Vagina (tissue), 2 donors: ENCODE measurements around the gene CCM2. TPM values are rescaled to one million over a fixed set of nuclear protein-coding genes. Genes with fewer than 3 reads are reported as not detected.
"Not testable (repeated sequence)": the region's sequence is repeated elsewhere in the genome, so short reads cannot be mapped to it uniquely, and the experiment has no call there.

Source experiments
- DNase-seq, 2 donors: peaks; one replicate each; pipeline ENCODE4 v3.0.0-alpha.2; 2017; ENCODE audit errors: extremely low spot score in 2 of 2
- H3K27ac ChIP-seq: fragments of 200-600 bp; sonication (generic); one replicate; pipeline ENCODE4 v1.5.1; 2019
- H3K27me3 ChIP-seq: fragments of 200-600 bp; sonication (generic); one replicate; pipeline ENCODE4 v1.5.1; 2019
- H3K36me3 ChIP-seq, 2 donors: fragments of 200-600 bp; sonication (generic); one replicate each; pipeline ENCODE4 v1.5.1; 2017 to 2019
- H3K4me1 ChIP-seq: fragments of 200-600 bp; sonication (generic); one replicate; pipeline ENCODE4 v1.5.1; 2019
- H3K4me3 ChIP-seq, 2 donors: fragments of 200-600 bp; sonication (generic); 1 replicate in 1 of 2; 2 replicates in 1 of 2; pipeline ENCODE4 v1.5.1; 2016 to 2019
- H3K9me3 ChIP-seq: fragments of 200-600 bp; sonication (generic); one replicate; pipeline ENCODE4 v1.5.1; 2019
- POLR2A ChIP-seq, 2 donors: fragments of 450-650 bp; IDR thresholded peaks; one replicate each; pipeline ENCODE4 v1.6.1; 2017; ENCODE audit warnings: antibody characterized with exemption in 2 of 2, mild to moderate bottlenecking in 2 of 2, moderate library complexity in 2 of 2
- POLR2AphosphoS5 ChIP-seq, 2 donors: sonication (generic); formaldehyde crosslinking; IDR thresholded peaks; one replicate each; pipeline ENCODE4 v1.9.0; 2017; ENCODE audit warnings: antibody characterized with exemption in 2 of 2, mild to moderate bottlenecking in 2 of 2, low read depth in 1 of 2; ENCODE audit not compliant: insufficient read depth in 1 of 2
- intact Hi-C: fragments of 100-400 bp; cut with DNase I; formaldehyde crosslinking; loops from one replicate; pipeline ENCODE4 v1.15.1; 2023
- total RNA-seq: library from RNA; depleted of rRNA; stranded (reverse); fragments of >200 nt; gene quantifications from one replicate; pipeline ENCODE4 v1.2.3, GENCODE V29; 2016
- TF ChIP-seq, protein P1 (sequence below), 3 experiments: fragments of 450-650 bp in 2 of 3; fragments of 200-600 bp in 1 of 3; sonication (generic) in 1 of 3; IDR thresholded peaks; one replicate each; pipeline ENCODE4 v1.5.1; 2017 to 2019; ENCODE audit warnings: antibody characterized with exemption in 3 of 3, mild to moderate bottlenecking in 2 of 3, moderate library complexity in 2 of 3

CCM2 gene
- total RNA-seq, 1 donor from 2014 or later: 44.2 TPM

DNA sequence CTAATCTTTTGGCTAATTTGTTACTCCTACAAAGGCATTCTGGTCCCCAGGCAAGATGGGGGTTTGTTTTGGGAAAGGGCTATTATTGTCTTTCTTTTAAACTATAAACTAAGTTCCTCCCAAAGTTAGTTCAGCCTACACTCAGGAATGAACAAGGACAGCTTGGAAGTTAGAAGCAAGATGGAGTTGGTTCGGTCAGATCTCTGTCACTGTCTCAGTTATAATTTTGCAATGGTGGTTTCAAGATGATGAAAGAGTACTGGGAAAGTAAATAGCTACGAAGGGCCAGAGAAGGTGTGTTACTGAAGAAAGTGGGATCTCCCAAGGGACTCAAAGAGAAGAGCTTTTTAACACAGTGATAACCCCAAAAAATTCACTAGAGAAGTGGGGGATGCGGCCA lies 10.9 kb upstream of the CCM2 start:
- Histone ChIP-seq H3K27me3 (no peaks in the 10 kb centered on the region), H3K4me1 (peaks cover 35% of the 10 kb centered on the region), H3K36me3 (peaks cover 0 to 11% of the 10 kb centered on the region in 2 donors), H3K4me3 (no peak overlapping the region), H3K27ac (no peak overlapping the region), H3K9me3 (no peaks in the 10 kb centered on the region)
- intact Hi-C loops: loop anchor here (10.0 kb wide), 2 partner anchors 104 to 414 kb away; partner anchors contain the start of genes DDX56 and PURB
- TF ChIP-seq POLR2A (IDR thresholded peaks at IDR 0.05) (no peak), POLR2AphosphoS5 (IDR thresholded peaks at IDR 0.05; ENCODE audit: insufficient read depth in 1 of 2, low read depth in 1 of 2) (no peak)
- TF ChIP-seq, protein P1, sequence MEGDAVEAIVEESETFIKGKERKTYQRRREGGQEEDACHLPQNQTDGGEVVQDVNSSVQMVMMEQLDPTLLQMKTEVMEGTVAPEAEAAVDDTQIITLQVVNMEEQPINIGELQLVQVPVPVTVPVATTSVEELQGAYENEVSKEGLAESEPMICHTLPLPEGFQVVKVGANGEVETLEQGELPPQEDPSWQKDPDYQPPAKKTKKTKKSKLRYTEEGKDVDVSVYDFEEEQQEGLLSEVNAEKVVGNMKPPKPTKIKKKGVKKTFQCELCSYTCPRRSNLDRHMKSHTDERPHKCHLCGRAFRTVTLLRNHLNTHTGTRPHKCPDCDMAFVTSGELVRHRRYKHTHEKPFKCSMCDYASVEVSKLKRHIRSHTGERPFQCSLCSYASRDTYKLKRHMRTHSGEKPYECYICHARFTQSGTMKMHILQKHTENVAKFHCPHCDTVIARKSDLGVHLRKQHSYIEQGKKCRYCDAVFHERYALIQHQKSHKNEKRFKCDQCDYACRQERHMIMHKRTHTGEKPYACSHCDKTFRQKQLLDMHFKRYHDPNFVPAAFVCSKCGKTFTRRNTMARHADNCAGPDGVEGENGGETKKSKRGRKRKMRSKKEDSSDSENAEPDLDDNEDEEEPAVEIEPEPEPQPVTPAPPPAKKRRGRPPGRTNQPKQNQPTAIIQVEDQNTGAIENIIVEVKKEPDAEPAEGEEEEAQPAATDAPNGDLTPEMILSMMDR (IDR thresholded peaks at IDR 0.05): no peak
- DNase-seq: no peak

- TF ChIP-seq POLR2AphosphoS5 (IDR thresholded peaks at IDR 0.05; ENCODE audit: insufficient read depth in 1 of 2, low read depth in 1 of 2) (no peak), POLR2A (IDR thresholded peaks at IDR 0.05) (no peak)
- TF ChIP-seq, protein P1 (IDR thresholded peaks at IDR 0.05): no peak
Observed at GRCh38 chr7:44990109-44991023, 9.6 kb upstream of the CCM2 start.

DNA sequence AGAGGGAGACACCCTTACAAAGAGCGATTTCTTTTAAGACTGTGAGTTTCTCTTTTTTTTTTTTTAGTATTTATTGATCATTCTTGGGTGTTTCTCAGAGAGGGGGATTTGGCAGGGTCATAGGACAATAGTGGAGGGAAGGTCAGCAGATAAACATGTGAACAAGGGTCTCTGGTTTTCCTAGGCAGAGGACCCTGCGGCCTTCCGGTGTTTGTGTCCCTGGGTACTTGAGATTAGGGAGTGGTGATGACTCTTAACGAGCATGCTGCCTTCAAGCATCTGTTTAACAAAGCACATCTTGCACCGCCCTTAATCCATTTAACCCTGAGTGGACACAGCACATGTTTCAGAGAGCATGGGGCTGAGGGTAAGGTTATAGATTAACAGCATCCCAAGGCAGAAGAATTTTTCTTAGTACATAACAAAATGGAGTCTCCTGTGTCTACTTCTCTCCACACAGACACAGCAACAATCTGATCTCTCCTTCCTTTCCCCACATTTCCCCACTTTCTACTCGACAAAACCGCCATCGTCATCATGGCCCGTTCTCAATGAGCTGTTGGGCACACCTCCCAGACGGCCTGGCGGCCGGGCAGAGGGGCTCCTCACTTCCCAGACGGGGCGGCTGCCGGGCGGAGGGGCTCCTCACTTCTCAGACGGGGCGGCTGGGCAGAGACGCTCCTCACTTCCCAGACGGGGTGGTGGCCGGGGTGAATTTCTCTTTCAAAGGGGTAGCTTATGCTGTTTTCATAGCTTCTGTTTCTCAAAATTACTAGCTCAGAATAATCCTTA lies 7.8 kb upstream of the CCM2 start:
- H3K27me3 ChIP-seq, H3K36me3 ChIP-seq, DNase-seq, H3K27ac ChIP-seq, H3K4me1 ChIP-seq, H3K9me3 ChIP-seq, H3K4me3 ChIP-seq, intact Hi-C loops: not testable (repeated sequence)

More at GRCh38 chr7:44990109-44991023, 9.6 kb upstream of the CCM2 start:
- no peaks in the 10 kb centered on the region for H3K27me3 ChIP-seq
- intact Hi-C loops: no loop called here
- DNase-seq: no peak
- H3K4me3 ChIP-seq: no peak overlapping the region
- H3K9me3 ChIP-seq: no peaks in the 10 kb centered on the region
- H3K4me1 ChIP-seq: peaks cover 22% of the 10 kb centered on the region
- H3K36me3 ChIP-seq: no peaks in the 10 kb centered on the region
- H3K27ac ChIP-seq: no peak overlapping the region

DNA sequence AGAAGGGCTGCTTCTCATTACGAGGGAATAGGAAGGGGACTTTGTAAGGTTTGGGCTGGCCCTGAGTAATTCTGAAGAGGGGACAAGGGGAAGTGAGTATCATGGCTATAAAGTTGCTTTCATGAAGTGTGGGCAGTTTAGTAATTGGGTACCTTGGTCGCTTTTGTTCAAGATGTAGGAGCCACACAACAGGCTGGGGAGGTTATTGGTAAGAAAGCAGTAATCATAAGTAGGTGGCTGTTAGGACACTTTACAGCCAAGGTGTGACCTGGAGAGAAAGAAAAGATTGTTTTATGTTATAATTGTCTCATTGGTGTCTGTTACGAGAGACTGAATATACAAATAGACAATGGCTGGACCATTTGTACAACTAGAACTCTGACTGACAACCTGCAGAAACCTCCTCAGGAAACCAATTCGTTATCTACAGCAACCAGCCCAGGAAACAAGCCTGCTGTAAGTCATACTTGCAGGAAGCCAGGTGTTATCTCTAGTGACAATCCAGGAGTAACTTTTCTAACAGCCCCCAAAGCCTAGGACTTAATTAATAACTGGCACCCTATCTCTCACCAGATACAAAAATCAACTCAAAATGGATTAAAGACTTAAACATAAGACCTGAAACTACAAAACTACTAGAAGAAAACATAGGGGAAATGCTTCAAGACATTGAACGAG lies 5.0 kb upstream of the CCM2 start:
- H3K9me3 ChIP-seq: no peaks in the 10 kb centered on the region
- H3K27me3 ChIP-seq: no peaks in the 10 kb centered on the region
- H3K27ac ChIP-seq: no peak overlapping the region
- no peaks in the 10 kb centered on the region for H3K4me1 ChIP-seq
- no peak for TF ChIP-seq POLR2A (IDR thresholded peaks at IDR 0.05)
- TF ChIP-seq POLR2AphosphoS5 (IDR thresholded peaks at IDR 0.05; ENCODE audit: insufficient read depth in 1 of 2, low read depth in 1 of 2): no peak
- TF ChIP-seq, protein P1 (IDR thresholded peaks at IDR 0.05): no peak
- no peak for DNase-seq
- H3K4me3 ChIP-seq: no peak overlapping the region
- intact Hi-C loops: no loop called here
- H3K36me3 ChIP-seq: no peaks in the 10 kb centered on the region
